GM19467 (cell line): ENCODE measurements around the gene E2F4.

Experiments used
- ATAC-seq: cut with Tn5 transposase; IDR thresholded peaks from one replicate; pipeline ENCODE4 v1.9.1; 2021; ENCODE audit warnings: mild to moderate bottlenecking, moderate library complexity; ENCODE audit not compliant: unreplicated experiment

E2F4 gene, protein sequence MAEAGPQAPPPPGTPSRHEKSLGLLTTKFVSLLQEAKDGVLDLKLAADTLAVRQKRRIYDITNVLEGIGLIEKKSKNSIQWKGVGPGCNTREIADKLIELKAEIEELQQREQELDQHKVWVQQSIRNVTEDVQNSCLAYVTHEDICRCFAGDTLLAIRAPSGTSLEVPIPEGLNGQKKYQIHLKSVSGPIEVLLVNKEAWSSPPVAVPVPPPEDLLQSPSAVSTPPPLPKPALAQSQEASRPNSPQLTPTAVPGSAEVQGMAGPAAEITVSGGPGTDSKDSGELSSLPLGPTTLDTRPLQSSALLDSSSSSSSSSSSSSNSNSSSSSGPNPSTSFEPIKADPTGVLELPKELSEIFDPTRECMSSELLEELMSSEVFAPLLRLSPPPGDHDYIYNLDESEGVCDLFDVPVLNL

DNA sequence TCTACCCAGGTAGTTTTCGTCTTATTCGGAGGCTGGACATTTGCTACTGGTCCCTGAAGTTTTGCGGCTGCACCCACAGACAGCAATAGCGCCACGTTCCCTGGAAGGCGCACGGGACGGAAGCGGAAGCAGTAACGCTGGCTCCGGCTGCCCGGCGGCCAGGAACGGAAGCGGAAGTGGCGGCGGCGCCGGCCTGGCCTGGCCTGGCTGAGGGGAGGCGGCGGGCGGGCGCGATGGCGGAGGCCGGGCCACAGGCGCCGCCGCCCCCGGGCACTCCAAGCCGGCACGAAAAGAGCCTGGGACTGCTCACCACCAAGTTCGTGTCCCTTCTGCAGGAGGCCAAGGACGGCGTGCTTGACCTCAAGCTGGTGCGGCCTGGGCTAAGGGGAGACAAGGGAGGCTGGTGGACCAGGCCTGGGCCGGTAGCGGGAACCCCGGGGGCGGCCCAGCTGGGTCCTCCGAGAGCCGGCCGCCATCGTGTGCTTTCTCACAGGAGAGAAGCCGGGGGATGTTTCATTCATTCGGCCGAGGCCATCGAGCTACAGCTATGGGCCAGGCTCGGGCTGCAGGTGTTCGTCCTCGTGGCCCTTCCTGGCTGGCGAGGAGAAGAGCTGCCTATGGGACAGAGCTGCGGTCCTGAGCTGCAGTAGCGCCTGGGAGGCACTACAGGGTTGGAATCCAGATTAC is at the start of gene E2F4:
E2F4 (plus strand) TSS at position 161 of the 687 bp plus-strand sequence; CDS start at position 234, 73 bp downstream.
- peak; percentile 79 for ATAC-seq

GRCh38 chr16:67142342-67142741 is 49.6 kb upstream of the E2F4 start:
- no peak for ATAC-seq

GRCh38 chr16:67144943-67145342 is 47.0 kb upstream of the E2F4 start:
- no peak for ATAC-seq

- no peak for ATAC-seq
Observed at GRCh38 chr16:67145746-67146145, 46.2 kb upstream of the E2F4 start.

DNA sequence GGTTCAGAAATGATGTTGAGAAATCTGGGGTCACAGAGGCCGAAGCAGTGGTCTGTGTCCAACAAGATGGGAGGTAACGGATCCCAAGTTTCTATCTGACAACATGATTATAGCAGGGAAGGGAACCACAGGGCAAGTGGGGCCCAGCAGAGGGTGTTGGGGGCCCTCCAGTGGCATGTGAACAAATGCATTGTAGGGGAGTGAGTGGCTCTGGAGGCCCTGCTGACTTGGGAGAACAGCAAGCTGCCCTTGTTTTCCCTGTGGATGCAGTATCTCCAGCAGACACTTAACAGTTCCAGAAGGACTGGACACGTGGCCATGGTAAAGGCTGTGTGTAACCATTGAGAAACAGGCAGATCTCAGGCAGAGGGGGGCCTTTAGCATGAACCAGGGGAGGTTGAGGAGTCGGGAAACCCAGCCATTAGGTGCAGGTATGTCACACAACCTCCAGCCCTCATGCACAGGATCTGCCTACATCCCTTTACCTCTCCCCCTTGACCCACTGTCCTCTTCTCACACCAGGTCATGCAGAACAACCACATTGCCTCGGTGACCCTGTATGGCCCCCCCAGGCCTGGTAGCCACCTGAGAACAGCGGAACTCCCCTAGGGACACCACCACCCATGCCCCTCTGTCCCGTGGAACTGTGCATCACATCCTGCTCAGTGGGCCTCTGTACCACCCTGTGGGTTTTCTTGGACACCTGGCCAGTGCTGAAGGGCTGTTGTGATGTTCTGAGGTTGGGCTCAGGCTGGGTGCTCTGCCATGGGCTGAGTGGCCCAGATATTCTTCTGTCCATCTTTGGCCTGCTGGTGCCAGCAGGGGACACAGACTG is 45.2 kb upstream of the E2F4 start:
- ATAC-seq = no peak

DNA sequence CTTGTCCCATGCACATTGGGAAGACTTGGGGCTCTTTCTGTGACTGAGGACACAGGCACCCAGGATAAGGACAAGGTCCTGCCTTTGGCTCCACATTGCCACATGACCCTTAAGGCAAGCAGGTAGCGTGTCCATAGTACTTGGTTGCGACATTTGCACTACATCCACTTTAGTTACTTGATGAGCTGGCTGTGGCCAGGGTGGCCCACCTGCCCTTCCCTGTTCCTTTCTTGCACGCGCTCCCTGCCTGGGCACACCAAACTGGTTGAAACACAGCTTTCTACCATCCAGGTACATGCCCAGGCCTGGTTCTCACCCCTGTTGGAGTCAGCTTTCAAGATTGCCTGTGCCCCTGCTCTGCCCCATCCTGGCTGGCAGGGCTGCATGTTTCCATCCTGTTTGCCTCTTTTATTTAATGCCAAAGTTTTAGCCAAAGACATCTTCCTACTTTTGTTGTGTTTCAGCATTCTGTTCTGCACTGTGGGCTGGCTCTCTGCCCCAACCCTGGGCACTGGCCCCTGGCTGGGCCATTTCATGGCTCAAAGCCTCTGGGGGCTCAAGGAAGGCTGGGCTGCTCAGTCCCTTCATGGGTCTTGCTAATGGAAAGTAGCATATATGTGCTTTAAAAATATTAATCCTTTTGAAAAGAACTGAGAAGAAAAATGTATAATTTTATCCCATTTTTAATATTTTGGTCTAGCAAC is 44.4 kb upstream of the E2F4 start:
- no peak for ATAC-seq

DNA sequence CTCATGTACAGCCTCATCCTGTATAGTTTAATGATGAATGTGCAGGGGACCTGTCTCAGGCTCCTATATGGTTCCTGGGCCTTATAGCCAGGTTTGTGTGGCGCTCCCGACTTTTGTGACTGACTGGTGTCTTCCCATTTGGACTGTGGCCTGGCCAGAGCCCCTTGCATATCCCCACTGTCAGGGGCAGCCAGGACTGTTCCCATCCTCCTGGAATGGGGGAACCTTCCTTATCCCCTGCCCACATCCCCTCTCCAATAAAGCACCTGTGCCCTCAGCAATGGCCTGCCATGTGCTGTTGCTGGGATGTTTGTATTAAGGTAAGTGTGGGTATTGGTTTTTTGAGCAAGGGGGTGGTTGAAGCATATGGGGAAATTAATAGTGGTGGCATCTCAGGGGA is 43.7 kb upstream of the E2F4 start:
- ATAC-seq = no peak

DNA sequence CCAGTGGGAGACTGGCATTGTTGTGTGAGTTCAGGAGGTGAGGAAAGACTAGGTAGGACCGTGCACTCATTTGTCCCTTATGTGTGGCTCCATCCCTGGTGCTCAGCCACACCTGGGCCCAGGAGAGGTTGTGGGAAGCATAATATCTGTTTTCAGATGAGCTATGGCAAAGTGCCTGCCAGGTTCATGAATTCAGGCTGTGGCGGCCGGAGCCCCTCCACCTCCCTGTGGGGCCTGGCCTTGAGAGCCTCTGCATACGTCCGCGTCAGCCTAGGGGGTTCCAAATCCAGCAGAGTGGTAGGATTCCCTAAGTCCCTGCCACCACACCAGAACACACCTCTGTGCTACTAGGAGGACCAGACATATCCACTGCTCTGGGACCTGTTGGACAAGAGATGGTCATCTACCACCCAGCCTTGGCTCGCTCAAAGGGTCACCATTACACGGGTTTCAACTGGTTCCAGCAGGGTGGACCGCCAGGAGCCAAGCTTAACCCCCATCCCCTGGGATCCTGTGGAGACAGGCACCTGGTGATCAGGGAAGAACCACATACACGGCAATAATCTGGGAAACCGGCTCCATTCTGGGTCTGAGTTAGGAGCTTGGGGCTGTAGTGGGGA is 43.2 kb upstream of the E2F4 start:
- ATAC-seq = no peak

GRCh38 chr16:67149276-67150046 is 42.5 kb upstream of the E2F4 start:
- ATAC-seq = no peak

DNA sequence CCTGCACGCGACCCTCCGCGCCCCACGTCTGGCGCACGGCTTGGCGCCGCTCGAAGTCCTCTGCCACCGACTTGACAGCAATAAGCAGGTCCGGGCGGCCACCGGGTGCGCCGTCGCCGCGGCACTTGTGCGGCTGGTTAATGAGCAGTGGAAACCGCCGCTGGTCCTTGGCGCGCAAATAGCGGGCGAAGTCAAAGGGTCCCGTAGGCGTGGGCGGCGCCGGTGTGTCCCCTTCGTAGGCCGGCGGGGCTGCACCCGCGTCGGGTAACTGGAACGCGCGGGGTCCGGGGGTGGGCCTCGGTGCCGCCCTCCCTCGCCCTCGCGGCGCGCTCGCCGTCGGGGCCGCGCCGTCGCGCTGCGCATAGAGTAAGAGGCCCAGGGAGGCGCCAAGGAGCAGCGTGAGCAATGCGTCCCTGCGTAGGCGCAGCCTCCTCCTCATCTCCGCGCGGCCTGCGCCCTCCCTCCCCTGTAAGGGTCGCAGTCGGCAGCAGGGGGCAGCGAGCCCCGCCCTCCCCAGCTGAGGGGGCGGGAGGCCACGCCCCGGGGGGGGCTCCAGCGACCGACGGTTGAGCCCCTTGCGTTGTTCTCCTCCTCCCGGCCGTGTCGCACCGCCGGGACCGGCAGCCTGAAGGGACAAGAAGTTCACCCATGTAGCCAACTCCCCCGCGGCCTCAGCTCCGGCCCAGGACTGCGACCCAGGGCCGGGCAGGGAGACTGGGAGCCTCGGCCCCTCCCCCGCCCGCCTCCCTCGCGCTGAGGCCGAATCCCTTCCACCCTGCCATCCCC is 41.7 kb upstream of the E2F4 start:
- no peak for ATAC-seq

- no peak for ATAC-seq
Observed at GRCh38 chr16:67150833-67151396, 41.0 kb upstream of the E2F4 start, which contains the start of gene B3GNT9. Gene B3GNT9, minus strand, starts transcription at chr16:67150998. Its CDS starts 513 bp downstream, at chr16:67150485.

DNA sequence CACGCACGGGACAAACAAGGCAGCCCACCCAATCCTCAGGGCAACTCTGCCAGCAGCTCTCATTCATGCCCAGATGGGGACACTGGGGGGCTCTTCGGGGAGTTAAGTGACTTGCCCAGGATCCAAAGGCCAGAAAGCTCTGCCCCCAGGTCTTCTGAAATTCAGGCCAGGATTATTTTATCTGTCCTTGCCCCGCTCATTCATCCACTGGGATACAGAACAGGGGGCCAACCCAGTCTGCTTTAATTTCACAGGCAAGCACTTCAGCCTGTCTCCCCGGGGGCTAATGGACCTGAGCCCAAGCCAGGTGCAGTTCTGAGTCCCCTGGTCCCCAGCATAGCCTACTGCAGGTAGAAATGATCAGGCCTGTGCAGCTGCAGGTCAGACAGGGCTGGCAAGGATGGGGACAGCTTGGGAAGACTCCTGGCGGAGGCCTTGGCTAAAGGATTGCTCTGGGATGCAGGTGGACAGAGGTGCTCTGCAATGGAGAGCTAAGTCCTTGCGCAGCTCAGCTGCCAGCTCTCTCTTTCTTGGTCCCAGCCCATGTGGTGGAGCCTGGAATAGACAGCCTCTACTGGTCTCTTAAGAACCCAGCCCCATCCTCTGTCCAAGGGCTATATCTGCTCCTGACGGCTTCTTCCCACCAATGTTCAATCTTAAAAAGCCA is 40.4 kb upstream of the E2F4 start:
- no peak for ATAC-seq

- no peak for ATAC-seq
Observed at GRCh38 chr16:67154578-67155294, 37.2 kb upstream of the E2F4 start.

- ATAC-seq = no peak
Observed at GRCh38 chr16:67155295-67156142, 36.4 kb upstream of the E2F4 start.

- no peak for ATAC-seq
Observed at GRCh38 chr16:67156143-67156844, 35.7 kb upstream of the E2F4 start.
